ENCODE measurements around the gene HOXB5. TPM values are rescaled to one million over a fixed set of nuclear protein-coding genes. Genes with fewer than 3 reads are reported as not detected.

Gene HOXB5
- total and polyA plus RNA-seq, 2 of the 4 experiments (the other 2 are of a cell fraction), result 0.54 to 18.0 TPM

DNA sequence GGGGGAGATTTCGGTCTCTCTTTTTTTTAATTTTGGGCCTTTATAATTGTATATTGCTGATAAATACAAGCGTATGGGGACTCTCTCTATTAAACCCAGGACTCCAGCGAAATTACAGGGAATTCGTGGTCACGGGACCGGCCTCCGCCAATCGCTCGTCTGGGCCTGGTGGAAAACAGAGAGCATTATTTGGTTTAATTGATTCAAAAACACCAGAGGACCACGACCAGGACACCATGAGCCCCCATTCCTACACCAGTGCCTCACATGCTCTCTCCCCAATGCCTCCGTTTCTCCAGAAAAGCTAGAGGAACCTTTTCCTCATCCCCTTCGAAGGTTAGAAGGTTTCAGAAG lies 48.6 kb downstream of the HOXB5 start, which contains the start of gene HOXB2:
Gene HOXB2, minus strand, starts transcription at position 88 of the 354 bp plus-strand sequence. CDS start 198 bp downstream, outside the sequence.
- peak within 1 kb of the TSS; percentile 98 for H3K4ac ChIP-seq (ENCODE audit: low read depth, low read length)
- ChIA-PET POLR2A (ENCODE audit: unreplicated experiment) (no interaction called here), CTCF (no interaction called here)
- intact Hi-C loops (cut with micrococcal nuclease), result no loop called here
- H2BK20ac ChIP-seq (ENCODE audit: low read depth, low read length), result peak within 1 kb of the TSS; percentile 93
- H4K91ac ChIP-seq (ENCODE audit: insufficient read depth, low read depth, low read length), result peak within 1 kb of the TSS; percentile 92
- H3K23ac ChIP-seq (ENCODE audit: low read depth, low read length), result peak within 1 kb of the TSS; percentile 100
- H3K4me2 ChIP-seq (ENCODE audit: low read depth, low read length), result peak within 1 kb of the TSS; percentile 80
- peak within 1 kb of the TSS; percentile 96 for H3K18ac ChIP-seq (ENCODE audit: low read depth, low read length)
- H3K36me3 ChIP-seq (ENCODE audit: control insufficient read depth, insufficient read depth, low read length), result peaks cover 27% of the 10 kb centered on the region
- DNase-seq (peak; percentile 77), ATAC-seq (ENCODE audit: low read depth) (peak; percentile 16; the same call in 1 of the 2 replicates)
- no peaks in the 10 kb centered on the region for H4K20me1 ChIP-seq (ENCODE audit: insufficient read depth, low read length)
- peak within 1 kb of the TSS; percentile 96 for H3K4me3 ChIP-seq (ENCODE audit: insufficient read depth, low read depth, low read length)
- TF ChIP-seq, protein P1, sequence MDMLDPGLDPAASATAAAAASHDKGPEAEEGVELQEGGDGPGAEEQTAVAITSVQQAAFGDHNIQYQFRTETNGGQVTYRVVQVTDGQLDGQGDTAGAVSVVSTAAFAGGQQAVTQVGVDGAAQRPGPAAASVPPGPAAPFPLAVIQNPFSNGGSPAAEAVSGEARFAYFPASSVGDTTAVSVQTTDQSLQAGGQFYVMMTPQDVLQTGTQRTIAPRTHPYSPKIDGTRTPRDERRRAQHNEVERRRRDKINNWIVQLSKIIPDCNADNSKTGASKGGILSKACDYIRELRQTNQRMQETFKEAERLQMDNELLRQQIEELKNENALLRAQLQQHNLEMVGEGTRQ (IDR thresholded peaks at IDR 0.05; ENCODE audit: low read depth, low read length), result peak; percentile 92
- peak; percentile 5; the same call in 1 of the 2 replicates for TF ChIP-seq BHLHE40 (IDR thresholded peaks at IDR 0.05; ENCODE audit: low read depth, low read length)
- no peak for TF ChIP-seq SMC3 (IDR thresholded peaks at IDR 0.05; ENCODE audit: low read depth, low read length)
- H3K14ac ChIP-seq (replicated peaks; ENCODE audit: low read depth, low read length), result peak within 1 kb of the TSS; percentile 99
- H3K4me1 ChIP-seq (ENCODE audit: control insufficient read depth, insufficient read depth, low read length), result peaks cover 32% of the 10 kb centered on the region
- WGBS, 2 experiments (ENCODE audit: extremely low coverage in 2 of 2, insufficient read length in 1 of 2), result no CpG with 5 or more reads among the region's 12 CpGs
- H2BK5ac ChIP-seq (ENCODE audit: low read depth, low read length, poor library complexity, severe bottlenecking), result peak within 1 kb of the TSS; percentile 96
- no peaks in the 10 kb centered on the region for H3K9me3 ChIP-seq (ENCODE audit: control insufficient read depth, insufficient read depth, low read length)
- H2AFZ ChIP-seq (replicated peaks; ENCODE audit: low read length, poor library complexity), result peak within 1 kb of the TSS; percentile 72
- dilution Hi-C loops (cut with HindIII; ENCODE audit: low sequenced_read_pairs, unreplicated experiment), result no loop called here
- peak within 1 kb of the TSS; percentile 50 for H2AK9ac ChIP-seq (replicated peaks; ENCODE audit: low read depth, low read length, poor library complexity)
- peak within 1 kb of the TSS; percentile 95 for H2BK15ac ChIP-seq (ENCODE audit: low read depth, low read length)
- peak within 1 kb of the TSS; percentile 80 to 94 for H4K8ac ChIP-seq (ENCODE audit: low read depth in 2 of 2, low read length in 2 of 2)
- H3K56ac ChIP-seq (ENCODE audit: extremely low read depth, insufficient read depth, low read length), result peak within 1 kb of the TSS; percentile 99
- H2BK120ac ChIP-seq (ENCODE audit: low read depth, low read length), result peak within 1 kb of the TSS; percentile 91
- in situ Hi-C loops (cut with MboI; ENCODE audit: low sequenced_read_pairs), result loop anchor here (10.0 kb wide), 1 partner anchor 190 kb away; no protein-coding TSS in a partner anchor
- H3K27me3 ChIP-seq (ENCODE audit: control insufficient read depth, insufficient read depth, low read length), result no peaks in the 10 kb centered on the region
- H3K27ac ChIP-seq (ENCODE audit: insufficient read depth, low read length), result peak within 1 kb of the TSS; percentile 99
- H3K79me1 ChIP-seq (ENCODE audit: low read depth in 1 of 2, low read length in 2 of 2), result peaks cover 4 to 29% of the 10 kb centered on the region in 2 experiments; a peak in 2 of 4 replicates
- peak within 1 kb of the TSS; percentile 84 for H4K5ac ChIP-seq (ENCODE audit: low read depth, low read length)
- peak within 1 kb of the TSS; percentile 100 for H3K9ac ChIP-seq (ENCODE audit: low read depth, low read length)
- H2AK5ac ChIP-seq (ENCODE audit: low read depth, low read length), result peak within 1 kb of the TSS; percentile 93
- peaks cover 3% of the 10 kb centered on the region; the same call in 1 of the 2 replicates for H3K9me1 ChIP-seq (ENCODE audit: insufficient read depth, low read length)
- no TSS peak for BruUV-seq (replicated peaks)
